ENCODE results near the gene ZFPM1.

DNA sequence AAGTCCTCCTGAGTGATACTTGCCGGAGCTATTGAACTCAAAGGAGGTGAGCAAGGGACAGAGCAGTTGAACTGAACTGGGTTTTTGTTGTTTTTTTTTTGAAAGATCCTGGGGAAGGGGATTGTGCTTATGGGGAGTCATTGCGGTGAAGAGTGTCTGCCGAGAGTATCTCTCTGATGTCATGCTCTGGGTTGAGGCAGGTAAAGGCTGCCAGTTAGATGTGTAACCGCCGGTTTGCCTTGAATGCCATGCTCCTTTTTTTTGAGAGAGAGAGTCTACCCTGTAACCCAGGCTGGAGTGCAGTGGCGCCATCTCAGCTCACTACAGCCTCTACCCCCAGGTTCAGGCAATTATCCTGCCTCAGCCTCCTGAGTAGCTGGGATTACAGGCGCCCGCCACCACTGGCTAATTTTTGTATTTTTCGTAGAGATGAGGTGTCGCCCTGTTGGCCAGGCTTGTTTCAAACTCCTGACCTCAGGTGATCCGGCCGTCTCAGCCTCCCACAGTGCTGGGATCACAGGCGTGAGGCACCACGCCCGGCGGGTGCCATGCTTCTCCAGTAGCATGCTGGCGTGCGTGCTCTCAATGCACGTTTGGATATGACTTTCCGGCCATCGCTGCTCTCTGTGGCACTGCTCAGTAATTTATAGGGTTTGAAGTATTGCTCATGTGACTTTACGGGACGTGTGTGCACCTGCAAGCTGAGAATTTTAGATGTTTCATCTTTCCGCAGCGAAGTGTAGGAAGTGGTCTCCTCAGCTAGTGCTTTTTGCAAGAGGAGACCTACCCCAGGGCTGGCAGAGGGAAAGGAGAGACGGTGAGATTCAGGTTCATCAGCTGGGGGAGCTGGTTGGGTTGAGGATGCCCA lies 125.6 kb downstream of the ZFPM1 start:
- TF ChIP-seq POLR2AphosphoS5 (IDR thresholded peaks at IDR 0.05; ENCODE audit: low read depth) (no peak), EZH2 (IDR thresholded peaks at IDR 0.05; ENCODE audit: low read depth, unreplicated experiment) (no peak), JUNB (IDR thresholded peaks at IDR 0.05; ENCODE audit: unreplicated experiment) (no peak)
- TF ChIP-seq, protein P1, sequence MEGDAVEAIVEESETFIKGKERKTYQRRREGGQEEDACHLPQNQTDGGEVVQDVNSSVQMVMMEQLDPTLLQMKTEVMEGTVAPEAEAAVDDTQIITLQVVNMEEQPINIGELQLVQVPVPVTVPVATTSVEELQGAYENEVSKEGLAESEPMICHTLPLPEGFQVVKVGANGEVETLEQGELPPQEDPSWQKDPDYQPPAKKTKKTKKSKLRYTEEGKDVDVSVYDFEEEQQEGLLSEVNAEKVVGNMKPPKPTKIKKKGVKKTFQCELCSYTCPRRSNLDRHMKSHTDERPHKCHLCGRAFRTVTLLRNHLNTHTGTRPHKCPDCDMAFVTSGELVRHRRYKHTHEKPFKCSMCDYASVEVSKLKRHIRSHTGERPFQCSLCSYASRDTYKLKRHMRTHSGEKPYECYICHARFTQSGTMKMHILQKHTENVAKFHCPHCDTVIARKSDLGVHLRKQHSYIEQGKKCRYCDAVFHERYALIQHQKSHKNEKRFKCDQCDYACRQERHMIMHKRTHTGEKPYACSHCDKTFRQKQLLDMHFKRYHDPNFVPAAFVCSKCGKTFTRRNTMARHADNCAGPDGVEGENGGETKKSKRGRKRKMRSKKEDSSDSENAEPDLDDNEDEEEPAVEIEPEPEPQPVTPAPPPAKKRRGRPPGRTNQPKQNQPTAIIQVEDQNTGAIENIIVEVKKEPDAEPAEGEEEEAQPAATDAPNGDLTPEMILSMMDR (conservative IDR thresholded peaks at IDR 0.05; ENCODE audit: low read depth in 2 of 2): no peak

Data from GM23338 (cell line).